ENCODE measurements around the gene VOPP1.

Gene VOPP1

DNA sequence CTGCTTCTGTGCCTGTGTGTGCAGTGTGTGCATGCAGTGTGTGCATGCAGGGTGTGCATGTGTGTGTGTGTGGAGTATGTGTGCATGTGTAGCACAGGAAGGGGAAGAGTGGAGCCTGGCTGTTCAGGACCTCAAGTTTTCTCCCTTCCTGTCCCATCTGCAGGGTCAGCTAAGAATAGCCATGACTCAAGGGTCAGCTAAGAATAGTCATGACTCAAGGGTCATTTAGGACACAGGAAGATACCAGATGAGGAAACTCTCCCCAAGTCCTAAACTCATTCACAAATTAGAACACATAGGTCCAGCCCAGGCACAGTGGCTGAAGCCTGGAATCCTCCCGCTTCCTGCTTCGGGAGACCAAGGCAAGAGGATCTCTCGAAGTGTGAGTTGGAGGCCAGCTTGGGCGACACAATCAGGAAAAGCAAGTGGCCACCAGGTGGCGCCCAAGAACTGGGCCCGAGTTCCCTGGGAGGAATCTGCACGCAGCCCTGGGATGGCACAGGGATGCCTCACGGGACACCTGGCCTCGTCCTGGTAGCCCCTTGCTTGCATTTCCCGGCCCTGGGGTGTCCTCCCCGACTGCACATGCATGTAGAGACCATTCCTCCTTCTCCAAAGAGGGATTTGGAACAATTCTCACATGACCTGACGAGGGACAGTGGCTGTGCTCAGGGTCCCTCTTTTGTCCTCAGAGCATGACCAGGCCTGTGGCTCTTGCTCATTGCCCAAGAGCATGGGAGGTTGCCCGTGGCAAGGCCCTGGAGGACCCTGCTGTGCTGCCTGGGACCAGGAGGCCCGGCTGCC lies 21.4 kb upstream of the VOPP1 start:
- peak; percentile 70 for FAIRE-seq
- no peak for DNase-seq (ENCODE audit: insufficient read length, low spot score)
- TF ChIP-seq TAF1 (IDR thresholded peaks at IDR 0.05; ENCODE audit: low read depth, low read length) (no peak), POU2F2 (IDR thresholded peaks at IDR 0.05; ENCODE audit: low read depth, low read length) (no peak), PAX5 (IDR thresholded peaks at IDR 0.05; ENCODE audit: insufficient read depth, low read length, severe bottlenecking) (no peak), SPI1 (IDR thresholded peaks at IDR 0.05; ENCODE audit: low read depth, low read length) (no peak), POLR2A (IDR thresholded peaks at IDR 0.05; ENCODE audit: low read depth, low read length) (no peak), POLR2AphosphoS5 (IDR thresholded peaks at IDR 0.05; ENCODE audit: low read depth, low read length) (no peak)

DNA sequence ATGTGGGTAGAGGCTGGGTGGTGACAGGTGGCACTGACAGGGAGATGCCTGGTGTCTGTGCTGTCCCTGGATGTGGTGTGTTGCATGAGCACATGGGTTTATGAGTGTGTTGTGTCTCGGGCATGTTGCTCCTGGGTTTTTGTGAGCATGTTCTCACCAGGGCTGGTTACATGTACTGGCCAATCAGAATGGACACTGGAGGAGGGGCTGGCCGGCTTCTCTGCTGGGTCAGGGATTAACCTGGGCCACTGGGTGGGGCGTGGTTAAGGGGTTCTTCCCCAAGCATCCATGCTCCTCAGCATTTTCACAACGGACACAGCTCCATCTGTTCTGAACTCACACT lies 20.8 kb upstream of the VOPP1 start:
- TF ChIP-seq SPI1 (IDR thresholded peaks at IDR 0.05; ENCODE audit: low read depth, low read length) (no peak), POLR2A (IDR thresholded peaks at IDR 0.05; ENCODE audit: low read depth, low read length) (no peak), POU2F2 (IDR thresholded peaks at IDR 0.05; ENCODE audit: low read depth, low read length) (no peak), PAX5 (IDR thresholded peaks at IDR 0.05; ENCODE audit: insufficient read depth, low read length, severe bottlenecking) (no peak), TAF1 (IDR thresholded peaks at IDR 0.05; ENCODE audit: low read depth, low read length) (no peak), POLR2AphosphoS5 (IDR thresholded peaks at IDR 0.05; ENCODE audit: low read depth, low read length) (no peak)
- no peak for DNase-seq (ENCODE audit: insufficient read length, low spot score)

GRCh38 chr7:55592492-55592891 lies 20.2 kb upstream of the VOPP1 start:
- DNase-seq (ENCODE audit: insufficient read length, low spot score) (no peak), FAIRE-seq (no peak)
- TF ChIP-seq SPI1 (IDR thresholded peaks at IDR 0.05; ENCODE audit: low read depth, low read length) = no peak
- no peak for TF ChIP-seq TAF1 (IDR thresholded peaks at IDR 0.05; ENCODE audit: low read depth, low read length)
- no peak for TF ChIP-seq PAX5 (IDR thresholded peaks at IDR 0.05; ENCODE audit: insufficient read depth, low read length, severe bottlenecking)
- no peak for TF ChIP-seq POU2F2 (IDR thresholded peaks at IDR 0.05; ENCODE audit: low read depth, low read length)
- TF ChIP-seq POLR2A (IDR thresholded peaks at IDR 0.05; ENCODE audit: low read depth, low read length) = no peak
- TF ChIP-seq POLR2AphosphoS5 (IDR thresholded peaks at IDR 0.05; ENCODE audit: low read depth, low read length) = no peak

More for the DNA sequence above, 20.8 kb upstream of the VOPP1 start:
- FAIRE-seq = no peak

GRCh38 chr7:55591282-55591931 lies 19.1 kb upstream of the VOPP1 start:
- TF ChIP-seq SPI1 (IDR thresholded peaks at IDR 0.05; ENCODE audit: low read depth, low read length) (no peak), POU2F2 (IDR thresholded peaks at IDR 0.05; ENCODE audit: low read depth, low read length) (no peak), POLR2A (IDR thresholded peaks at IDR 0.05; ENCODE audit: low read depth, low read length) (no peak), POLR2AphosphoS5 (IDR thresholded peaks at IDR 0.05; ENCODE audit: low read depth, low read length) (no peak), PAX5 (IDR thresholded peaks at IDR 0.05; ENCODE audit: insufficient read depth, low read length, severe bottlenecking) (no peak), TAF1 (IDR thresholded peaks at IDR 0.05; ENCODE audit: low read depth, low read length) (no peak)
- no peak for FAIRE-seq
- no peak for DNase-seq (ENCODE audit: insufficient read length, low spot score)

- no peak for TF ChIP-seq POU2F2 (IDR thresholded peaks at IDR 0.05; ENCODE audit: low read depth, low read length)
- no peak for TF ChIP-seq POLR2A (IDR thresholded peaks at IDR 0.05; ENCODE audit: low read depth, low read length)
- no peak for TF ChIP-seq PAX5 (IDR thresholded peaks at IDR 0.05; ENCODE audit: insufficient read depth, low read length, severe bottlenecking)
- no peak for TF ChIP-seq TAF1 (IDR thresholded peaks at IDR 0.05; ENCODE audit: low read depth, low read length)
- TF ChIP-seq SPI1 (IDR thresholded peaks at IDR 0.05; ENCODE audit: low read depth, low read length) = no peak
- TF ChIP-seq POLR2AphosphoS5 (IDR thresholded peaks at IDR 0.05; ENCODE audit: low read depth, low read length) = no peak
- no peak for FAIRE-seq
- no peak for DNase-seq (ENCODE audit: insufficient read length, low spot score)
These were observed 18.4 kb upstream of the VOPP1 start for GRCh38 chr7:55590517-55591281.

DNA sequence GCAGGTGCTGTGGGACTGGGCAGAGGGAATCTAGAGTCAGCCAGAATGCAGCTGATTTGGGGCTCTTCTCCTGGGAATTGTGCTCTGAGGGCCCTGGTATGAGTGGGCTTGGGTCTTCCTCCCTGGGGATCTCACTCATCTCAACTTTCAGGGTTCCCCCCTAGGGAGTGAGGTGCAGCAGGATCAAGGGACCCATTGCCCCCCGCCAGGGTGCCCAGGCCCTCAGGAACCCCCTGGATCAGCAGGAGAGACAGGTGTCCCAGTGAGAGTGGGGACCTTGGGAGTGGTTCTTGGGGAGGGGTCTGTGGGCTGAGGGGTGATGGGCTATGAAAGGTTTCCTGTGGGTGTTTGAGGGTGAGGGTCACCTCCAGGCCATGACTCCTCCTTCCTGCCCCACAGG lies 17.6 kb upstream of the VOPP1 start:
- FAIRE-seq (no peak), DNase-seq (ENCODE audit: insufficient read length, low spot score) (no peak)
- no peak for TF ChIP-seq TAF1 (IDR thresholded peaks at IDR 0.05; ENCODE audit: low read depth, low read length)
- TF ChIP-seq POLR2AphosphoS5 (IDR thresholded peaks at IDR 0.05; ENCODE audit: low read depth, low read length) = no peak
- TF ChIP-seq PAX5 (IDR thresholded peaks at IDR 0.05; ENCODE audit: insufficient read depth, low read length, severe bottlenecking) = no peak
- no peak for TF ChIP-seq POLR2A (IDR thresholded peaks at IDR 0.05; ENCODE audit: low read depth, low read length)
- no peak for TF ChIP-seq SPI1 (IDR thresholded peaks at IDR 0.05; ENCODE audit: low read depth, low read length)
- no peak for TF ChIP-seq POU2F2 (IDR thresholded peaks at IDR 0.05; ENCODE audit: low read depth, low read length)

- no peak for FAIRE-seq
- no peak for DNase-seq (ENCODE audit: insufficient read length, low spot score)
- TF ChIP-seq POLR2AphosphoS5 (IDR thresholded peaks at IDR 0.05; ENCODE audit: low read depth, low read length) = no peak
- TF ChIP-seq PAX5 (IDR thresholded peaks at IDR 0.05; ENCODE audit: insufficient read depth, low read length, severe bottlenecking) = no peak
- TF ChIP-seq POU2F2 (IDR thresholded peaks at IDR 0.05; ENCODE audit: low read depth, low read length) = no peak
- TF ChIP-seq POLR2A (IDR thresholded peaks at IDR 0.05; ENCODE audit: low read depth, low read length) = no peak
- no peak for TF ChIP-seq TAF1 (IDR thresholded peaks at IDR 0.05; ENCODE audit: low read depth, low read length)
- no peak for TF ChIP-seq SPI1 (IDR thresholded peaks at IDR 0.05; ENCODE audit: low read depth, low read length)
These were observed 16.8 kb upstream of the VOPP1 start for GRCh38 chr7:55588976-55589604.

DNA sequence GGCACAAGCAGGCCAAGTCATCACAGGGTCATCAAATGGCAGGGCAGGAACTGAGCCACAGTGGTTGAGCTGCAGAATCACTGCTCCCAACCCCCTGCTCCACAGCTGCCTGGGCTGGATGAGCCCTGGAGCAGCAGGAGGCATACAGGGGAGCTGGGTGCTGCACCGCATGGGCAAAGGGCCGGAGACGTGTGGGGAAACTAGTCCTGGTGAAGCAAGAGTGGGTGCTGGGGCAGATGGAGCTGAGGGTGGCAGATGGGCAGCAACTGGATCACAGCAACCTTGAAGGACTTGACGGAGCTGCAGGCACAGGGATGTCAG lies 16.0 kb upstream of the VOPP1 start:
- no peak for TF ChIP-seq TAF1 (IDR thresholded peaks at IDR 0.05; ENCODE audit: low read depth, low read length)
- TF ChIP-seq PAX5 (IDR thresholded peaks at IDR 0.05; ENCODE audit: insufficient read depth, low read length, severe bottlenecking) = no peak
- TF ChIP-seq SPI1 (IDR thresholded peaks at IDR 0.05; ENCODE audit: low read depth, low read length) = no peak
- no peak for TF ChIP-seq POLR2A (IDR thresholded peaks at IDR 0.05; ENCODE audit: low read depth, low read length)
- no peak for TF ChIP-seq POU2F2 (IDR thresholded peaks at IDR 0.05; ENCODE audit: low read depth, low read length)
- no peak for TF ChIP-seq POLR2AphosphoS5 (IDR thresholded peaks at IDR 0.05; ENCODE audit: low read depth, low read length)
- no peak for FAIRE-seq
- no peak for DNase-seq (ENCODE audit: insufficient read length, low spot score)
